ENCODE measurements around the gene RRM2.
A peak's percentile ranks its signal among the peaks of the same experiment; 100 is the strongest.
"Not testable (repeated sequence)": the region's sequence is repeated elsewhere in the genome, so short reads cannot be mapped to it uniquely, and the experiment has no call there.

RRM2 gene

GRCh38 chr2:10103179-10103578 is 19.4 kb upstream of the RRM2 start:
- intact Hi-C loops (cut with DNase I; ENCODE audit: low total_unique reads): no loop called here
- Histone ChIP-seq H3K4me3 (no peak overlapping the region), H3K27ac (no peak overlapping the region), H3K27me3 (no peaks in the 10 kb centered on the region), H3K4me1 (no peaks in the 10 kb centered on the region), H3K36me3 (no peaks in the 10 kb centered on the region), H3K9me3 (peaks cover 0 to 8% (median 0%) of the 10 kb centered on the region in 3 donors)
- TF ChIP-seq CTCF (IDR thresholded peaks at IDR 0.05): no peak
- DNase-seq: no peak

GRCh38 chr2:10104906-10105305 is 17.6 kb upstream of the RRM2 start:
- H3K27me3 ChIP-seq, H3K36me3 ChIP-seq, DNase-seq, H3K4me1 ChIP-seq, H3K4me3 ChIP-seq, H3K9me3 ChIP-seq, H3K27ac ChIP-seq: not testable (repeated sequence)
- intact Hi-C loops (cut with DNase I; ENCODE audit: low total_unique reads): loop anchor here (5.0 kb wide), 1 partner anchor 38 kb away; no protein-coding TSS in a partner anchor

- intact Hi-C loops (cut with DNase I; ENCODE audit: low total_unique reads): loop anchor here (5.0 kb wide), 1 partner anchor 42 kb away; no protein-coding TSS in a partner anchor
- H3K27ac ChIP-seq: no peak overlapping the region
- no peak overlapping the region for H3K4me3 ChIP-seq
These were observed 13.2 kb upstream of the RRM2 start for GRCh38 chr2:10109311-10109710.

GRCh38 chr2:10119027-10119325 is 3.6 kb upstream of the RRM2 start:
- Histone ChIP-seq H3K4me1 (peaks cover 0 to 33% (median 26%) of the 10 kb centered on the region in 4 donors), H3K4me3 (no peak overlapping the region), H3K9me3 (no peaks in the 10 kb centered on the region), H3K27me3 (peaks cover 0 to 15% of the 10 kb centered on the region in 2 donors), H3K36me3 (no peaks in the 10 kb centered on the region), H3K27ac (no peak overlapping the region)
- DNase-seq: no peak
- no peak for TF ChIP-seq CTCF (IDR thresholded peaks at IDR 0.05)
- intact Hi-C loops (cut with DNase I; ENCODE audit: low total_unique reads): no loop called here

More at GRCh38 chr2:10109311-10109710, 13.2 kb upstream of the RRM2 start:
- TF ChIP-seq CTCF (IDR thresholded peaks at IDR 0.05): no peak
- Histone ChIP-seq H3K36me3 (no peaks in the 10 kb centered on the region), H3K4me1 (no peaks in the 10 kb centered on the region), H3K9me3 (peaks cover 0 to 8% (median 0%) of the 10 kb centered on the region in 3 donors), H3K27me3 (no peaks in the 10 kb centered on the region)
- DNase-seq: no peak

GRCh38 chr2:10119601-10120157 is 2.9 kb upstream of the RRM2 start:
- Histone ChIP-seq H3K4me1 (peaks cover 0 to 38% (median 26%) of the 10 kb centered on the region in 4 donors), H3K36me3 (no peaks in the 10 kb centered on the region), H3K9me3 (no peaks in the 10 kb centered on the region), H3K27me3 (peaks cover 0 to 19% of the 10 kb centered on the region in 2 donors), H3K27ac (peak overlapping the region; percentile 39 to 61), H3K4me3 (peak overlapping the region; percentile 57 to 61)
- DNase-seq: no peak
- TF ChIP-seq CTCF (IDR thresholded peaks at IDR 0.05): no peak
- intact Hi-C loops (cut with DNase I; ENCODE audit: low total_unique reads): loop anchor here (5.0 kb wide), 1 partner anchor 288 kb away; no protein-coding TSS in a partner anchor

GRCh38 chr2:10120158-10120876 is 2.2 kb upstream of the RRM2 start:
- Histone ChIP-seq H3K9me3 (no peaks in the 10 kb centered on the region), H3K4me1 (peaks cover 0 to 38% (median 26%) of the 10 kb centered on the region in 4 donors), H3K27ac (peak overlapping the region; percentile 39 to 61), H3K36me3 (no peaks in the 10 kb centered on the region), H3K27me3 (peaks cover 0 to 19% of the 10 kb centered on the region in 2 donors), H3K4me3 (peak overlapping the region; percentile 57 to 61)
- intact Hi-C loops (cut with DNase I; ENCODE audit: low total_unique reads): loop anchor here (5.0 kb wide), 1 partner anchor 287 kb away; no protein-coding TSS in a partner anchor
- peak in 1 of 2 experiments; percentile 19 for TF ChIP-seq CTCF (IDR thresholded peaks at IDR 0.05)
- DNase-seq: peak; percentile 92 to 96
